DND-41 (cell line): Measurements from ENCODE around the gene RIN3.

Experiments used
- ATAC-seq: fragments of 200-7000 bp; cut with Tn5 transposase; 3 replicates; pipeline ENCODE4 v1.9.1; 2021; ENCODE audit warnings: low read depth; ENCODE audit not compliant: insufficient read depth
- DNase-seq: peaks from one replicate; pipeline ENCODE4 v3.0.0-alpha.2; 2020
- H2AFZ ChIP-seq: 2 replicates; pipeline ENCODE4 v1.6.0; 2012; ENCODE audit warnings: low read depth, low read length
- H3K27ac ChIP-seq: 2 replicates; pipeline ENCODE4 v1.5.1; 2012; ENCODE audit warnings: low read length, inconsistent platforms
- H3K27me3 ChIP-seq: fragments of 200-600 bp; sonication (generic); 2 replicates; pipeline ENCODE4 v1.6.0; 2012; ENCODE audit warnings: low read length, mild to moderate bottlenecking, inconsistent platforms; ENCODE audit not compliant: insufficient read depth, poor library complexity
- H3K36me3 ChIP-seq: 2 replicates; pipeline ENCODE4 v1.5.1; 2012; ENCODE audit warnings: low read length, inconsistent platforms; ENCODE audit not compliant: insufficient read depth
- H3K4me1 ChIP-seq: 2 replicates; pipeline ENCODE4 v1.5.1; 2012; ENCODE audit warnings: mild to moderate bottlenecking, low read length; ENCODE audit not compliant: insufficient read depth
- H3K4me2 ChIP-seq: 2 replicates; pipeline ENCODE4 v1.6.0; 2012; ENCODE audit warnings: mild to moderate bottlenecking, moderate library complexity, low read length, inconsistent platforms; ENCODE audit not compliant: insufficient read depth
- H3K4me3 ChIP-seq, 2 experiments: fragments of 200-600 bp in 1 of 2; shearing (Covaris generic) in 1 of 2; 2 replicates each; pipeline ENCODE4 v1.5.1; 2012 to 2016; ENCODE audit warnings: inconsistent platforms in 2 of 2, low read length in 2 of 2, mild to moderate bottlenecking in 2 of 2, low read depth in 1 of 2, moderate library complexity in 1 of 2
- H3K79me2 ChIP-seq: 2 replicates; pipeline ENCODE4 v1.6.0; 2012; ENCODE audit warnings: low read length, inconsistent platforms; ENCODE audit not compliant: insufficient read depth
- H3K9ac ChIP-seq: 2 replicates; pipeline ENCODE4 v1.6.0; 2012; ENCODE audit warnings: low read depth, mild to moderate bottlenecking, inconsistent platforms, low read length, moderate library complexity
- H3K9me3 ChIP-seq: 2 replicates; pipeline ENCODE4 v1.5.1; 2012; ENCODE audit warnings: low read length, moderate library complexity, mild to moderate bottlenecking, inconsistent platforms; ENCODE audit not compliant: insufficient read depth, severe bottlenecking
- H4K20me1 ChIP-seq: 2 replicates; pipeline ENCODE4 v1.6.0; 2012; ENCODE audit warnings: low read length; ENCODE audit not compliant: insufficient read depth
- EZH2 ChIP-seq: IDR thresholded peaks from 3 replicates; pipeline ENCODE4 v1.6.1; 2012; ENCODE audit warnings: borderline replicate concordance, low read depth, mild to moderate bottlenecking, moderate library complexity, low read length, inconsistent platforms; ENCODE audit not compliant: severe bottlenecking
- TF ChIP-seq, protein P1 (sequence below): IDR thresholded peaks from 2 replicates; pipeline ENCODE4 v1.5.1; 2012; ENCODE audit warnings: borderline replicate concordance, low read length, moderate library complexity, mild to moderate bottlenecking; ENCODE audit not compliant: poor library complexity, severe bottlenecking; ENCODE audit errors: extremely low read depth

The RIN3 gene

GRCh38 chr14:92523752-92524151 lies 10.2 kb downstream of the RIN3 start:
- H3K9ac ChIP-seq = no peak overlapping the region
- H3K27ac ChIP-seq = no peak overlapping the region
- H3K27me3 ChIP-seq = no peaks in the 10 kb centered on the region
- H3K36me3 ChIP-seq = no peaks in the 10 kb centered on the region
- no peaks in the 10 kb centered on the region for H3K79me2 ChIP-seq
- H3K4me1 ChIP-seq = no peaks in the 10 kb centered on the region
- H3K4me3 ChIP-seq = no peak overlapping the region
- no peak overlapping the region for H2AFZ ChIP-seq
- TF ChIP-seq, protein P1, sequence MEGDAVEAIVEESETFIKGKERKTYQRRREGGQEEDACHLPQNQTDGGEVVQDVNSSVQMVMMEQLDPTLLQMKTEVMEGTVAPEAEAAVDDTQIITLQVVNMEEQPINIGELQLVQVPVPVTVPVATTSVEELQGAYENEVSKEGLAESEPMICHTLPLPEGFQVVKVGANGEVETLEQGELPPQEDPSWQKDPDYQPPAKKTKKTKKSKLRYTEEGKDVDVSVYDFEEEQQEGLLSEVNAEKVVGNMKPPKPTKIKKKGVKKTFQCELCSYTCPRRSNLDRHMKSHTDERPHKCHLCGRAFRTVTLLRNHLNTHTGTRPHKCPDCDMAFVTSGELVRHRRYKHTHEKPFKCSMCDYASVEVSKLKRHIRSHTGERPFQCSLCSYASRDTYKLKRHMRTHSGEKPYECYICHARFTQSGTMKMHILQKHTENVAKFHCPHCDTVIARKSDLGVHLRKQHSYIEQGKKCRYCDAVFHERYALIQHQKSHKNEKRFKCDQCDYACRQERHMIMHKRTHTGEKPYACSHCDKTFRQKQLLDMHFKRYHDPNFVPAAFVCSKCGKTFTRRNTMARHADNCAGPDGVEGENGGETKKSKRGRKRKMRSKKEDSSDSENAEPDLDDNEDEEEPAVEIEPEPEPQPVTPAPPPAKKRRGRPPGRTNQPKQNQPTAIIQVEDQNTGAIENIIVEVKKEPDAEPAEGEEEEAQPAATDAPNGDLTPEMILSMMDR = no peak
- TF ChIP-seq EZH2 = no peak
- no peaks in the 10 kb centered on the region for H3K9me3 ChIP-seq
- H4K20me1 ChIP-seq = no peaks in the 10 kb centered on the region
- no peak for ATAC-seq
- no peak for DNase-seq
- no peak overlapping the region for H3K4me2 ChIP-seq

DNA sequence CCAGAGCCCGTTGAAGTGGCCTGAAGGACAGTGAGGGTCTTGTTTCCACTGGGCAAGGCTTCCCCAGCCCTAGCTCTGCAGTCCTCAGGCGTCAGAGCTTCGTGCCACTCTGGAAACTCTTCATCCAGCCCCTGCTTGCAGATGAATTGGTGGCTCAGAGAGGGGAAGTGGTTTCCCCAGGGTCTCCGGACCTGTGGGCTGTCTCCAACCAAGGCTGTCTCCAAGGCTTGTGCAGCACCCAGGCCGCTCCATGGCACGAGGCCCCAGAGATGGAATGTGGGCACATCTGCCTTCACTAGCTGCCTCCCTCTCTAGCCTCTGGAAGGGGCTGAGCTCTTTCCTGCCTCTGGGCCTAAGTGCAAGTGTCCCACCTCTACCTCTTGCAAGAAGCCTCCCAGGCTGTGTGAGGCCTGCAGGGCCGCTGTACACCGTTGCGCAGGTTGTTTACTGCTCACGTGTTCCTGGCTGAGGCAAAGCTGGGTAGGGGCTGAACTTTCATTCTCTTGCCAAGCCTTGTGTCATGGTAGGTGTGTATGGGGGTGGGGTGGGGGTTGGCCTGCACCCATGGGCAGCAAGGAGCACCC lies 11.1 kb downstream of the RIN3 start:
- no peak overlapping the region for H2AFZ ChIP-seq
- DNase-seq (no peak), ATAC-seq (no peak)
- no peak for TF ChIP-seq EZH2
- TF ChIP-seq, protein P1 = no peak
- no peak overlapping the region for H3K4me3 ChIP-seq
- H3K36me3 ChIP-seq = no peaks in the 10 kb centered on the region
- H3K27ac ChIP-seq = no peak overlapping the region
- H3K9me3 ChIP-seq = no peaks in the 10 kb centered on the region
- H3K79me2 ChIP-seq = no peaks in the 10 kb centered on the region
- H3K4me2 ChIP-seq = no peak overlapping the region
- no peaks in the 10 kb centered on the region for H3K27me3 ChIP-seq
- no peaks in the 10 kb centered on the region for H4K20me1 ChIP-seq
- no peaks in the 10 kb centered on the region for H3K4me1 ChIP-seq
- no peak overlapping the region for H3K9ac ChIP-seq

- H3K9ac ChIP-seq = no peak overlapping the region
Observed at GRCh38 chr14:92525322-92526095, 11.9 kb downstream of the RIN3 start.

More at GRCh38 chr14:92525322-92526095, 11.9 kb downstream of the RIN3 start:
- TF ChIP-seq, protein P1 = no peak
- TF ChIP-seq EZH2 = no peak
- no peaks in the 10 kb centered on the region for H3K9me3 ChIP-seq
- H3K4me1 ChIP-seq = no peaks in the 10 kb centered on the region
- no peaks in the 10 kb centered on the region for H3K36me3 ChIP-seq
- no peaks in the 10 kb centered on the region for H3K27me3 ChIP-seq
- no peak overlapping the region for H3K4me2 ChIP-seq
- no peaks in the 10 kb centered on the region for H3K79me2 ChIP-seq
- H3K27ac ChIP-seq = no peak overlapping the region
- DNase-seq (no peak), ATAC-seq (no peak)
- H3K4me3 ChIP-seq = no peak overlapping the region
- H2AFZ ChIP-seq = no peak overlapping the region
- H4K20me1 ChIP-seq = no peaks in the 10 kb centered on the region
